ENCODE results near the gene HPX.
"Not testable (repeated sequence)": the region's sequence is repeated elsewhere in the genome, so short reads cannot be mapped to it uniquely, and the experiment has no call there.

HPX gene

DNA sequence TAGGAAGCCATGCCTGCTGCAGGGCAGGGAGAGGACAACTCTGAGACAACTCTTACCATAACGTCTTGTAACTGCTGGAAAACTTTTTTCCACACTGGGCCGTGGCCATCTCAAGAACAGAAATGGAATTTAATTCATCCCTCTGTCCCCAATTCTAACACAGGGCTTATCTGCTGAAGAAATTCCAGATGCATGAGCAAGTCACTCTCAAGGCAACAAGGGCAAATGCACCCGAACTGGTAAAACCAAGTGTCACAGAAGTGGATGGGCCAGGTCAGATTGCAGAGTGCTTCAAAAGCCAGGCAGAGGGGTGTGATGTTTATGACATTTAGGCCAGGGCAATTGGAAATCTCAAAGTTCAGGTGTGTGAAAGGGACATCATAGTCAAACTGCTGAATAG, 43.2 kb downstream of the HPX start:
- FAIRE-seq (no peak), DNase-seq (ENCODE audit: insufficient read length, low spot score) (no peak)
- TF ChIP-seq PAX5 (IDR thresholded peaks at IDR 0.05; ENCODE audit: insufficient read depth, low read length, severe bottlenecking) (no peak), TAF1 (IDR thresholded peaks at IDR 0.05; ENCODE audit: low read depth, low read length) (no peak), POU2F2 (IDR thresholded peaks at IDR 0.05; ENCODE audit: low read depth, low read length) (no peak), POLR2A (IDR thresholded peaks at IDR 0.05; ENCODE audit: low read depth, low read length) (no peak), POLR2AphosphoS5 (IDR thresholded peaks at IDR 0.05; ENCODE audit: low read depth, low read length) (no peak), SPI1 (IDR thresholded peaks at IDR 0.05; ENCODE audit: low read depth, low read length) (no peak)

DNA sequence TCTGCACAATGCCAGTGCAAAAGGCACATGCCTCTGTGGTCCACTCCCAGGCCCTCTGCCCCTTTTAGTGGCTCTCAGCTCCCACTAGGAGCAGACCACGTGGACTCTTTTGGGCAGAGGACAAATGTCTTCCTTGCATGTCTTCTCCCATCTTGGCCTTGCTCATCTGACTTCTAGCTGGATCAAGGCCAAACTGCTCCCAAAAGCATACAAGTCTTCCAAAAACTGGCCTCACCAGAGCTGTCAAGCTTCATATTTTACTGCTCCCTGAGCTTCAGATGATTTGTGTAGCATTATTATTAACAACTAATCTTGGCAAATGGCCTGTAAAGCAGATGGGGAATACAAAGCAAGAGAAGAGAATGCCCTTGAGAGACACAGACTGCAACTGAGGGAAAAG, 43.6 kb downstream of the HPX start:
- TF ChIP-seq POU2F2 (IDR thresholded peaks at IDR 0.05; ENCODE audit: low read depth, low read length) (no peak), PAX5 (IDR thresholded peaks at IDR 0.05; ENCODE audit: insufficient read depth, low read length, severe bottlenecking) (no peak), POLR2AphosphoS5 (IDR thresholded peaks at IDR 0.05; ENCODE audit: low read depth, low read length) (no peak), POLR2A (IDR thresholded peaks at IDR 0.05; ENCODE audit: low read depth, low read length) (no peak), SPI1 (IDR thresholded peaks at IDR 0.05; ENCODE audit: low read depth, low read length) (no peak), TAF1 (IDR thresholded peaks at IDR 0.05; ENCODE audit: low read depth, low read length) (no peak)
- no peak for FAIRE-seq

DNA sequence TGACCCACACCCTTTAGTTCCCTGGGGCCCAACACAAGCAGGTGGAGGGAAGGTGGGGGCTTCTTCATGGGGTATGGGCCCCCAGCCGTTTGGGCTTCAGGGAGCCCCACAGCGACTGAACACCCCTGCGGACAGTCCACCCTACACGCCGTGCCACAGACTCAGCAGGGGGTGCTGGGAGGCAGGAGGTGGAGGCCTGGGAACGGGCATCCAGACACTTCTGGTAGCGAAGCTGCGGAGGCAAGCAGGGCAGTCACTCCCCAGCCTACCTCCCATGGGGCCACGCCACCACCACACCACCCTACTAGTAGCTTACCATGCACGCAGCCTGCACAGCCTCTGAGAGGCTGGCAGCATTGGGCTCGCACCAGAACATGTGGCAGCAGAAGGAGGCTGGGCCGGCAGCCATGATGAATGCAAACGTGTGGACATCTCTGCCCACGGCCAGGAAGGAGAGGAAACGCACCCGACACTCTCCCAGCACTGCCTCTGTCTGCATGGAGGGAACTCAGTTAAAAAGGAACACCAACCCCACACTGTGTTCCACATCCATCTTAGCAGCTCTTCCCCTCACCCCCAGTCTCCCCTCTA, 45.2 kb downstream of the HPX start:
- DNase-seq (ENCODE audit: insufficient read length, low spot score) (no peak), FAIRE-seq (no peak)
- TF ChIP-seq SPI1 (IDR thresholded peaks at IDR 0.05; ENCODE audit: low read depth, low read length) (no peak), POLR2A (IDR thresholded peaks at IDR 0.05; ENCODE audit: low read depth, low read length) (0 out of 2 replicates have a peak, but pooled peaks have one; percentile 22)

More for the DNA sequence above, 43.6 kb downstream of the HPX start:
- DNase-seq (ENCODE audit: insufficient read length, low spot score): no peak

GRCh38 chr11:6393989-6394670, 46.7 kb downstream of the HPX start:
- DNase-seq (ENCODE audit: insufficient read length, low spot score): no peak
- FAIRE-seq: no peak
- TF ChIP-seq PAX5 (IDR thresholded peaks at IDR 0.05; ENCODE audit: insufficient read depth, low read length, severe bottlenecking): no peak
- TF ChIP-seq POLR2A (IDR thresholded peaks at IDR 0.05; ENCODE audit: low read depth, low read length): no peak
- TF ChIP-seq SPI1 (IDR thresholded peaks at IDR 0.05; ENCODE audit: low read depth, low read length): no peak
- no peak for TF ChIP-seq POLR2AphosphoS5 (IDR thresholded peaks at IDR 0.05; ENCODE audit: low read depth, low read length)
- no peak for TF ChIP-seq POU2F2 (IDR thresholded peaks at IDR 0.05; ENCODE audit: low read depth, low read length)
- no peak for TF ChIP-seq TAF1 (IDR thresholded peaks at IDR 0.05; ENCODE audit: low read depth, low read length)

- not testable (repeated sequence) for DNase-seq (ENCODE audit: insufficient read length, low spot score); FAIRE-seq
These were observed 48.5 kb downstream of the HPX start for GRCh38 chr11:6392251-6392650.

DNA sequence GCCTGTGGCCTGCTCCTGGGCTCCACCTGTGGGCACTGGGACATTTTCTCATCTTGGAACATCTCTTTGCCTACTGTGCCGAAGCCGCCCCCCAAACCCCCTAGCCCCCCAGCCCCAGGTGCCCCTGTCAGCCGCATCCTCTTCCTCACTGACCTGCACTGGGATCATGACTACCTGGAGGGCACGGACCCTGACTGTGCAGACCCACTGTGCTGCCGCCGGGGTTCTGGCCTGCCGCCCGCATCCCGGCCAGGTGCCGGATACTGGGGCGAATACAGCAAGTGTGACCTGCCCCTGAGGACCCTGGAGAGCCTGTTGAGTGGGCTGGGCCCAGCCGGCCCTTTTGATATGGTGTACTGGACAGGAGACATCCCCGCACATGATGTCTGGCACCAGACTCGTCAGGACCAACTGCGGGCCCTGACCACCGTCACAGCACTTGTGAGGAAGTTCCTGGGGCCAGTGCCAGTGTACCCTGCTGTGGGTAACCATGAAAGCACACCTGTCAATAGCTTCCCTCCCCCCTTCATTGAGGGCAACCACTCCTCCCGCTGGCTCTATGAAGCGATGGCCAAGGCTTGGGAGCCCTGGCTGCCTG, 49.2 kb downstream of the HPX start:
- no peak for TF ChIP-seq POU2F2 (IDR thresholded peaks at IDR 0.05; ENCODE audit: low read depth, low read length)
- no peak for TF ChIP-seq PAX5 (IDR thresholded peaks at IDR 0.05; ENCODE audit: insufficient read depth, low read length, severe bottlenecking)
- no peak for TF ChIP-seq POLR2AphosphoS5 (IDR thresholded peaks at IDR 0.05; ENCODE audit: low read depth, low read length)
- TF ChIP-seq SPI1 (IDR thresholded peaks at IDR 0.05; ENCODE audit: low read depth, low read length): no peak
- no peak for DNase-seq (ENCODE audit: insufficient read length, low spot score)
- no peak for FAIRE-seq

DNA sequence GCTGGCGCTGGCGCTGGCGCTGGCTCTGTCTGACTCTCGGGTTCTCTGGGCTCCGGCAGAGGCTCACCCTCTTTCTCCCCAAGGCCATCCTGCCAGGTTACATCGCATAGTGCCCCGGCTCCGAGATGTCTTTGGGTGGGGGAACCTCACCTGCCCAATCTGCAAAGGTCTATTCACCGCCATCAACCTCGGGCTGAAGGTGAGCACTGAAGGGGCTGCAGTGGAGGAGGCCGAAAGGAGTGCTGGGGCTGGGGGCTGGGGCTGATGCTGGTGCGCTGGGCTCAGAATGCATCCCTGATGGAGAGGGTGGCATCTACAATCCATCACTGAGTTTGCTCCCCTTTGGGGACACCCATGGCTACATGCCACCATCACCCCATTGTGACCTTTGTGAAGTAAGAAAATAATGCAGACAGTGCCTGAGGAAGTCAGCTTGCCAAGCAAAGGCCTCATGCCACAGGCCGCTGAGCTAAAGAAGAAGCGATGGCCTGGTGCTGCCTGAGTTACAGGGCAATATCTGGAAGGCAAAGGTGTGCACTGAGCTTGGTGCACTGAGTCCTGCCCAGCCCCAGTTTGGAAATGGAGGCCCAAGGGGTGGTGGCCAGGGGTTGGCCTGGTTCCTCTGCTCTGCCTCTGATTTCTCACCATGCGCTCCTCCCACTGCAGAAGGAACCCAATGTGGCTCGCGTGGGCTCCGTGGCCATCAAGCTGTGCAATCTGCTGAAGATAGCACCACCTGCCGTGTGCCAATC, 49.9 kb downstream of the HPX start:
- FAIRE-seq (no peak), DNase-seq (ENCODE audit: insufficient read length, low spot score) (no peak)
- TF ChIP-seq SPI1 (IDR thresholded peaks at IDR 0.05; ENCODE audit: low read depth, low read length): no peak
- no peak for TF ChIP-seq POLR2AphosphoS5 (IDR thresholded peaks at IDR 0.05; ENCODE audit: low read depth, low read length)
- no peak for TF ChIP-seq TAF1 (IDR thresholded peaks at IDR 0.05; ENCODE audit: low read depth, low read length)
- no peak for TF ChIP-seq POU2F2 (IDR thresholded peaks at IDR 0.05; ENCODE audit: low read depth, low read length)
- no peak for TF ChIP-seq PAX5 (IDR thresholded peaks at IDR 0.05; ENCODE audit: insufficient read depth, low read length, severe bottlenecking)
- TF ChIP-seq POLR2A (IDR thresholded peaks at IDR 0.05; ENCODE audit: low read depth, low read length): no peak

DNA sequence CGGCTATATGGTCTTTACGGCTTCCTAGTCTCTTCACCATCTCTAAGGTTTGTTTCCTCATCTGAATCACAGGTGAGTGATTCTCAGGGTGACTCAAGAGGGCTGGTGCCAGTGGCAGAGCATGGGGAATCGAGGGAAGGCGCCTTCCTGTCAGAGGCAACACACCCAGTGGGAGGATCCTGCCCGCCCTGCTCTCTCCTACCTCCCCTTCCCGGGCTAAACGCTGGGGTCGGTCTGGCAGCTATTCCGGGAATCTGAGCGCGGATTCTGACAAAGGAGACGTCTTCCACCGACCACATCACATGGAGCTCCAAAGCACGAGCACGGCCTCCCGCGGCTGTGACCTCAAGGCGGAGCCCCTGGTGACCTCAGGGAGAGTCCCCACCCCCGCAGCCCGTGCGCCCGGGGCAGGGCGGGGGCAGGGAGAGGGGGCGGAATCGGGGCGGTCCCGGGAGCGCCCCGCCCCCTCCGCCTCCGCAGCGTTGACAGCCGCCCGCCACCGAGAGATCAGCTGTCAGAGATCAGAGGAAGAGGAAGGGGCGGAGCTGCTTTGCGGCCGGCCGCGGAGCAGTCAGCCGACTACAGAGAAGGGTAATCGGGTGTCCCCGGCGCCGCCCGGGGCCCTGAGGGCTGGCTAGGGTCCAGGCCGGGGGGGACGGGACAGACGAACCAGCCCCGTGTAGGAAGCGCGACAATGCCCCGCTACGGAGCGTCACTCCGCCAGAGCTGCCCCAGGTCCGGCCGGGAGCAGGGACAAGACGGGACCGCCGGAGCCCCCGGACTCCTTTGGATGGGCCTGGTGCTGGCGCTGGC, 50.7 kb downstream of the HPX start, which contains the start of gene SMPD1:
Gene SMPD1, plus strand, starts transcription at position 570 of the 813 bp plus-strand sequence. Its CDS starts 125 bp downstream, at position 695.
- TF ChIP-seq PAX5 (IDR thresholded peaks at IDR 0.05; ENCODE audit: insufficient read depth, low read length, severe bottlenecking): peak; percentile 28
- 0 out of 2 replicates have a peak, but pooled peaks have one; percentile 38 for TF ChIP-seq POLR2AphosphoS5 (IDR thresholded peaks at IDR 0.05; ENCODE audit: low read depth, low read length)
- TF ChIP-seq SPI1 (IDR thresholded peaks at IDR 0.05; ENCODE audit: low read depth, low read length): peak; percentile 61
- TF ChIP-seq POU2F2 (IDR thresholded peaks at IDR 0.05; ENCODE audit: low read depth, low read length): peak; percentile 9; the same call in 1 of the 2 replicates
- TF ChIP-seq TAF1 (IDR thresholded peaks at IDR 0.05; ENCODE audit: low read depth, low read length): 0 out of 2 replicates have a peak, but pooled peaks have one; percentile 29
- TF ChIP-seq POLR2A (IDR thresholded peaks at IDR 0.05; ENCODE audit: low read depth, low read length): peak; percentile 48; the same call in 1 of the 2 replicates
- peak; percentile 97 for FAIRE-seq
- peak; percentile 97 for DNase-seq (ENCODE audit: insufficient read length, low spot score)

- no peak for FAIRE-seq
- TF ChIP-seq SPI1 (IDR thresholded peaks at IDR 0.05; ENCODE audit: low read depth, low read length) (no peak), POLR2AphosphoS5 (IDR thresholded peaks at IDR 0.05; ENCODE audit: low read depth, low read length) (no peak), PAX5 (IDR thresholded peaks at IDR 0.05; ENCODE audit: insufficient read depth, low read length, severe bottlenecking) (no peak), TAF1 (IDR thresholded peaks at IDR 0.05; ENCODE audit: low read depth, low read length) (no peak), POU2F2 (IDR thresholded peaks at IDR 0.05; ENCODE audit: low read depth, low read length) (no peak), POLR2A (IDR thresholded peaks at IDR 0.05; ENCODE audit: low read depth, low read length) (no peak)
These were observed 52.0 kb downstream of the HPX start for GRCh38 chr11:6388748-6389147.

More at GRCh38 chr11:6388748-6389147, 52.0 kb downstream of the HPX start:
- DNase-seq (ENCODE audit: insufficient read length, low spot score): no peak
